GM21526 (cell line): ENCODE results near the gene PPM1L.

Source experiments
- ATAC-seq: cut with Tn5 transposase; IDR thresholded peaks from one replicate; pipeline ENCODE4 v1.9.1; 2021; ENCODE audit warnings: moderate library complexity; ENCODE audit not compliant: unreplicated experiment, low FRiP score

The PPM1L gene

GRCh38 chr3:160919942-160920341 is 163.9 kb downstream of the PPM1L start:
- ATAC-seq, result no peak

GRCh38 chr3:160921020-160921635 is 165.1 kb downstream of the PPM1L start:
- peak; percentile 91 for ATAC-seq

GRCh38 chr3:160924776-160925175 is 168.7 kb downstream of the PPM1L start:
- ATAC-seq, result no peak

GRCh38 chr3:160927620-160928019 is 171.6 kb downstream of the PPM1L start:
- ATAC-seq, result no peak

GRCh38 chr3:160928183-160928726 is 172.2 kb downstream of the PPM1L start:
- ATAC-seq, result no peak

GRCh38 chr3:160929595-160929994 is 173.6 kb downstream of the PPM1L start:
- no peak for ATAC-seq

GRCh38 chr3:160931474-160931873 is 175.4 kb downstream of the PPM1L start:
- no peak for ATAC-seq

GRCh38 chr3:160935413-160936095 is 179.5 kb downstream of the PPM1L start:
- no peak for ATAC-seq

GRCh38 chr3:160941885-160942494 is 186.0 kb downstream of the PPM1L start:
- peak; percentile 96 for ATAC-seq

- ATAC-seq, result no peak
Observed at GRCh38 chr3:160943996-160944395, 188.0 kb downstream of the PPM1L start.

- no peak for ATAC-seq
Observed at GRCh38 chr3:160945336-160945735, 189.3 kb downstream of the PPM1L start.

- no peak for ATAC-seq
Observed at GRCh38 chr3:160948273-160948672, 192.2 kb downstream of the PPM1L start.

- ATAC-seq, result no peak
Observed at GRCh38 chr3:160949460-160949859, 193.4 kb downstream of the PPM1L start.

- ATAC-seq, result no peak
Observed at GRCh38 chr3:160950542-160950941, 194.5 kb downstream of the PPM1L start.

- no peak for ATAC-seq
Observed at GRCh38 chr3:160950954-160951353, 194.9 kb downstream of the PPM1L start.

- no peak for ATAC-seq
Observed at GRCh38 chr3:160951642-160952487, 195.8 kb downstream of the PPM1L start.

GRCh38 chr3:160953686-160954085 is 197.7 kb downstream of the PPM1L start:
- no peak for ATAC-seq

GRCh38 chr3:160956785-160957184 is 200.8 kb downstream of the PPM1L start:
- ATAC-seq, result peak; percentile 96

- ATAC-seq, result no peak
Observed at GRCh38 chr3:160960568-160960967, 204.5 kb downstream of the PPM1L start.

- ATAC-seq, result no peak
Observed at GRCh38 chr3:160963949-160964348, 207.9 kb downstream of the PPM1L start.

GRCh38 chr3:160968761-160969160 is 212.7 kb downstream of the PPM1L start:
- no peak for ATAC-seq
